ENCODE data around the gene ARHGEF17. TPM values are rescaled to one million over a fixed set of nuclear protein-coding genes. Genes with fewer than 3 reads are reported as not detected.

Gene ARHGEF17
- total and polyA plus RNA-seq, 5 donors, result 34.0 to 53.8 (median 49.2) TPM

DNA sequence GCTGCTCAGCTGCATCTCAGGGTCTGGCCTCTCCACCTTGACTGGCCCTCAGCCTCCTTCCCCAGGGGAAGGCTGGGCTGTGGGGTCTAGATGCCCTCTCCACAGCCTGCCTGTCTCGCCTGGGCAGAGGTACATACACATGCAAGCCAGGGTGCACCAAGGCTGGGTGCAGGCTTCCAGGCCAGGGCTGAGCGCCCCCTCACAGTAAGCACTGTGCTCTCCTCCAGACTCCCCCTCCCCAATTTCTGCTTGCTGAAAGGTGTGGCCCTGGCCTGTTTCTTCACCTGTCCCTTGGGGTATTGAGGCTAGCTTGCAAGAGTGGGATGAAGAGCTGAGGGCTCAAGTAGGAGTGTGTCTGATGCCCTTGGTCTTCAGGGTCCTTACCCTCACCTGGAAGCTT is 90.6 kb downstream of the ARHGEF17 start:
- WGBS, result 97% methylated on average over 2 of the region's 2 CpGs
- Histone ChIP-seq H3K9me3 (ENCODE audit: control insufficient read depth, low read length) (no peaks in the 10 kb centered on the region), H3K4me1 (ENCODE audit: control insufficient read depth, insufficient read depth, low read length) (no peaks in the 10 kb centered on the region), H3K27me3 (ENCODE audit: control insufficient read depth, insufficient read depth) (no peaks in the 10 kb centered on the region), H3K4me3 (ENCODE audit: low read length) (no peak overlapping the region), H3K27ac (ENCODE audit: low read length) (no peak overlapping the region)
- ATAC-seq (peak in 1 of 2 donors; percentile 1), DNase-seq (peak in 1 of 3 donors; percentile 8)
- intact Hi-C loops (cut with DNase I), result no loop called here

DNA sequence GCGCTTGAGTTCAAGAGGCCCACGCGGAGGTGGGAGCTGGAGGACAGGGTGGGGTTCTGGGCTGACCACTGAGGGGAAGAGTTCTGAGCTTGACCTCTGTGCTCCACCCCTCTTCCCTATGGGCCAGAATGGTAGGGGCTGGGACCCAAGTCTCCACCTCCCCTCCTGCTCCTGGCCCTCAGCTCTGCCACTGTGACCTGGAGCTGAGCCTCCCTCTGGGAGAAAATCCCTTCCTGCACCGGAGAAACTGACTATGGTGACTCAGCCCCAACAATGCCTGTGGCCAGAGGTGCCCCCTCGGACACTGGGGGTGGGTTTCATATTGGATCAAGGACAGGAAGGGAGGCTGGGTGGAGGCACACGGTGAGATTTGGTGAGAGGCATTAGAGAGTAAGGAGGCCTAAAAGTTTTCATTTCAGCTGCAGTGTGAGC is 91.1 kb downstream of the ARHGEF17 start:
- Histone ChIP-seq H3K4me3 (ENCODE audit: low read length) (no peak overlapping the region), H3K27ac (ENCODE audit: low read length) (no peak overlapping the region), H3K4me1 (ENCODE audit: control insufficient read depth, insufficient read depth, low read length) (no peaks in the 10 kb centered on the region), H3K27me3 (ENCODE audit: control insufficient read depth, insufficient read depth) (no peaks in the 10 kb centered on the region), H3K9me3 (ENCODE audit: control insufficient read depth, low read length) (no peaks in the 10 kb centered on the region)
- intact Hi-C loops (cut with DNase I), result no loop called here
- ATAC-seq (peak; percentile 18 to 69), DNase-seq (peak in 2 of 3 donors; percentile 49 to 55)
- 54% methylated on average over 6 of the region's 6 CpGs for WGBS

DNA sequence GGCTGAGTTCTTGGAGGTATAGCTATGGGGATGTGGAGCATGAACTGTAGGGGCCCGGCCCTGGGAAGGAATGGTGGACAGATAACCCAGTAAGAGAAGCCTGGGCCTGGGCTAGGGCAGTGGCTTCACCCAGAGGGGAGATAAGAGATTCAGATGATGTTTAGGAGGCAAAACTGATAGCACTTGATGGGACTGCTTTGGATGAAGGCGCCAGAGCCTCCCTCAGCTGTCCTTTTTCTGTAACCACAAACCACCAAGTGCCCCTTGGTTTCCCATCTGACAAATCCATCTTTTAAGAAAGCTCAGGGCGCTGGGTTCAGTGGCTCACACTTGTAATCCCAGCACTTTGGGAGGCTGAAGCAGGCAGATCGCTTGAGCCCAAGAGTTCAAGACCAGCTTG is 91.6 kb downstream of the ARHGEF17 start:
- ATAC-seq, result no peak
- peak in 1 of 3 donors; percentile 3 for DNase-seq
- Histone ChIP-seq H3K27ac (ENCODE audit: low read length) (no peak overlapping the region), H3K4me3 (ENCODE audit: low read length) (no peak overlapping the region), H3K4me1 (ENCODE audit: control insufficient read depth, insufficient read depth, low read length) (no peaks in the 10 kb centered on the region), H3K27me3 (ENCODE audit: control insufficient read depth, insufficient read depth) (no peaks in the 10 kb centered on the region), H3K9me3 (ENCODE audit: control insufficient read depth, low read length) (no peaks in the 10 kb centered on the region)
- intact Hi-C loops (cut with DNase I), result loop anchor here in 3 of 4 donors (10.0 kb wide), 3 partner anchors 65 to 255 kb away; partner anchors contain the start of gene FAM168A (in 1 of the 3)
- 81% methylated on average over 4 of the region's 4 CpGs for WGBS

- Histone ChIP-seq H3K4me3 (ENCODE audit: low read length) (no peak overlapping the region), H3K27me3 (ENCODE audit: control insufficient read depth, insufficient read depth) (no peaks in the 10 kb centered on the region), H3K4me1 (ENCODE audit: control insufficient read depth, insufficient read depth, low read length) (no peaks in the 10 kb centered on the region), H3K9me3 (ENCODE audit: control insufficient read depth, low read length) (no peaks in the 10 kb centered on the region), H3K27ac (ENCODE audit: low read length) (no peak overlapping the region)
- ATAC-seq, result no peak
- DNase-seq, result no peak
- 93% methylated on average over 6 of the region's 6 CpGs for WGBS
- intact Hi-C loops (cut with DNase I), result loop anchor here in 3 of 4 donors (10.0 kb wide), 3 partner anchors 65 to 255 kb away; partner anchors contain the start of gene FAM168A (in 1 of the 3)
These were observed 92.2 kb downstream of the ARHGEF17 start for GRCh38 chr11:73400293-73400692.

- intact Hi-C loops (cut with DNase I), result loop anchor here in 3 of 4 donors (10.0 kb wide), 3 partner anchors 63 to 253 kb away; partner anchors contain the start of gene FAM168A (in 1 of the 3)
- 68% methylated on average over 3 of the region's 3 CpGs for WGBS
- peak in 1 of 3 donors; percentile 6 for DNase-seq
- Histone ChIP-seq H3K4me1 (ENCODE audit: control insufficient read depth, insufficient read depth, low read length) (no peaks in the 10 kb centered on the region), H3K4me3 (ENCODE audit: low read length) (no peak overlapping the region), H3K27me3 (ENCODE audit: control insufficient read depth, insufficient read depth) (no peaks in the 10 kb centered on the region), H3K9me3 (ENCODE audit: control insufficient read depth, low read length) (no peaks in the 10 kb centered on the region), H3K27ac (ENCODE audit: low read length) (no peak overlapping the region)
- ATAC-seq, result no peak
These were observed 93.3 kb downstream of the ARHGEF17 start for GRCh38 chr11:73401217-73401923.

- intact Hi-C loops (cut with DNase I), result loop anchor here in 3 of 4 donors (10.0 kb wide), 3 partner anchors 63 to 253 kb away; partner anchors contain the start of gene FAM168A (in 1 of the 3)
- Histone ChIP-seq H3K27ac (ENCODE audit: low read length) (no peak overlapping the region), H3K27me3 (ENCODE audit: control insufficient read depth, insufficient read depth) (no peaks in the 10 kb centered on the region), H3K9me3 (ENCODE audit: control insufficient read depth, low read length) (no peaks in the 10 kb centered on the region), H3K4me1 (ENCODE audit: control insufficient read depth, insufficient read depth, low read length) (no peaks in the 10 kb centered on the region), H3K4me3 (ENCODE audit: low read length) (no peak overlapping the region)
- DNase-seq (no peak), ATAC-seq (no peak)
- WGBS, result 78% methylated on average over 15 of the region's 15 CpGs
These were observed 94.1 kb downstream of the ARHGEF17 start for GRCh38 chr11:73401924-73402833.

DNA sequence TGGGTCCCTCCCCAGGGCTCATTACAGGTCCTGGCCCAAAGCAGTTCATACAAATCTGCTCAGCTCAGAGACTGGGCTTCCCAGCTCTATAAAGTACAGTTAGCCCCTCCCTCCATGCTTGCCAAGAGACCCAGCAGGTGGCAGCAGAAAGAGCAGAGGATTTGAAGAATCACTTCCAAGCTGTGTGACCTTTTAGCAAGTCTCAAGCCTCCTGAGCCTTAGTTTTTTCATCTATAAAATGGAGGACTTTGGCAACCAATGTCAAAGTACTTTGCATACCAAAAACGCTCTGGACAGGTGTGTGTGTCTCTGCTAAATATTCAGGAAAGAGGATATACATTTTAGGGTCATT is 94.7 kb downstream of the ARHGEF17 start:
- intact Hi-C loops (cut with DNase I), result loop anchor here in 3 of 4 donors (10.0 kb wide), 3 partner anchors 62 to 252 kb away; partner anchors contain the start of gene FAM168A (in 1 of the 3)
- H3K27me3 ChIP-seq (ENCODE audit: control insufficient read depth, insufficient read depth), result no peaks in the 10 kb centered on the region
- no peak overlapping the region for H3K27ac ChIP-seq (ENCODE audit: low read length)
- DNase-seq (no peak), ATAC-seq (no peak)
- no peak overlapping the region for H3K4me3 ChIP-seq (ENCODE audit: low read length)
- 89% methylated on average over 1 of the region's 1 CpG for WGBS
- H3K9me3 ChIP-seq (ENCODE audit: control insufficient read depth, low read length), result no peaks in the 10 kb centered on the region
- H3K4me1 ChIP-seq (ENCODE audit: control insufficient read depth, insufficient read depth, low read length), result no peaks in the 10 kb centered on the region

GRCh38 chr11:73403541-73403940 is 95.5 kb downstream of the ARHGEF17 start:
- WGBS, result 91% methylated on average over 5 of the region's 5 CpGs
- ATAC-seq, result no peak
- Histone ChIP-seq H3K4me1 (ENCODE audit: control insufficient read depth, insufficient read depth, low read length) (no peaks in the 10 kb centered on the region), H3K9me3 (ENCODE audit: control insufficient read depth, low read length) (no peaks in the 10 kb centered on the region), H3K4me3 (ENCODE audit: low read length) (no peak overlapping the region), H3K27ac (ENCODE audit: low read length) (peak overlapping the region; percentile 15), H3K27me3 (ENCODE audit: control insufficient read depth, insufficient read depth) (no peaks in the 10 kb centered on the region)
- no peak for DNase-seq
- intact Hi-C loops (cut with DNase I), result loop anchor here in 3 of 4 donors (10.0 kb wide), 3 partner anchors 61 to 251 kb away; partner anchors contain the start of gene FAM168A (in 1 of the 3)

DNA sequence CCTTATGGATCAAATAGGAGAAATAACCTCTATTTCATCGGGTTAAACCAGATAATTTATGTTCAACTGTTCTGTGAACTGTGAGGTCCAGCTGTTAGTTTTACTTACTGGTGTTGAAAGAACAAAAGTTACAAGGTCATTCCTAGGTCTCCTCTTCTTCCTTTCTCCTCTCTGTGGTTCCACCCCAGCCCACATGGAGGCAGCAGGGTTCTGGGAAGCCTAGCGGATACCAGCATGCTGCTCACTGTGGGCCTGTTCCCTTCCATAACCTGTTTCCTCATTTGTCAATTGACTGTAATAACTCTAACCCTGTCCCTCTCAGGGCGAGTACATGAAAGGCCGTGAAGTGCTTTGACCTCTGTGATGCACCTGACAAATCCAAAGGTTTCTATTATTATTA is 96.0 kb downstream of the ARHGEF17 start:
- Histone ChIP-seq H3K27me3 (ENCODE audit: control insufficient read depth, insufficient read depth) (no peaks in the 10 kb centered on the region), H3K27ac (ENCODE audit: low read length) (no peak overlapping the region), H3K4me3 (ENCODE audit: low read length) (no peak overlapping the region), H3K9me3 (ENCODE audit: control insufficient read depth, low read length) (no peaks in the 10 kb centered on the region), H3K4me1 (ENCODE audit: control insufficient read depth, insufficient read depth, low read length) (no peaks in the 10 kb centered on the region)
- ATAC-seq (peak; percentile 76 to 82), DNase-seq (peak; percentile 74 to 89 (median 88))
- intact Hi-C loops (cut with DNase I), result loop anchor here (2.0 to 10.0 kb wide), 4 partner anchors 61 to 257 kb away; partner anchors contain the start of gene FAM168A (in 1 of the 4)
- 45% methylated on average over 4 of the region's 4 CpGs for WGBS

DNA sequence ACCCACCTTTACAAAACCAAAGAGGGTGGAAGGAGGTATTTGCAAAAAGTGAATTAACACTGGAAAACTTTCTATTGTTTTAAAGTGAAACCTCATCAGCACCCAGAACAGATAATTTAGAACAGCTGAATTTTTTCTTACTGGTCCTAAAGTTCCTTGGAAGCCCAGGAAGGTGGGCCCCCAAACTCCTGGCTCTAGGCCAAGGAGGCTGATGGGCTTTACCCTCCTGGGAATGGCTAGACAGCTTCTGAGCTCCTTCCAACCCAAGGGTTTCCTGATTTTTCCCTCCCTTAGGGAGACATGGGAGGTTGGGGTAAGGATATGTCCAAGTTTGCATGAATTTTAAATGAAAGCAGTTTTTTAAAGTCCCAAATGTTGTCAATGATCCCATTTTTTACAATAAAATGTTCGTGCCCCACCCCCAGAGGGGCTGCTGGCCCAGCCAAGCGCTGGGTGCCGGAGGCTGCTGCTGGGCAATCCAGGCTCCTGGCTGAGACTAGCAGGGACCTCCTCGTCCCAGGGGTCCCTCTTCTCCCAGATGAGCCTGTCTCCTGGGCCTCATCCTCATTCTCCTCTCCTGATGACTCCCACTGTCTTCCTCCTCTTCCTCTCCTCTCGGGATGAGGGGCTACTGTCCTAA is 96.5 kb downstream of the ARHGEF17 start:
- Histone ChIP-seq H3K27ac (ENCODE audit: low read length) (no peak overlapping the region), H3K27me3 (ENCODE audit: control insufficient read depth, insufficient read depth) (no peaks in the 10 kb centered on the region), H3K4me1 (ENCODE audit: control insufficient read depth, insufficient read depth, low read length) (no peaks in the 10 kb centered on the region), H3K4me3 (ENCODE audit: low read length) (no peak overlapping the region), H3K9me3 (ENCODE audit: control insufficient read depth, low read length) (no peaks in the 10 kb centered on the region)
- DNase-seq, result no peak
- no peak for ATAC-seq
- WGBS, result 88% methylated on average over 5 of the region's 5 CpGs
- intact Hi-C loops (cut with DNase I), result loop anchor here (2.0 to 10.0 kb wide), 4 partner anchors 60 to 256 kb away; partner anchors contain the start of gene FAM168A (in 1 of the 4)
